NCI-H524 (cell line): Measurements from ENCODE around the gene TUBB4B.
A peak's percentile ranks its signal among the peaks of the same experiment; 100 is the strongest.

ENCODE experiments used
- DNase-seq, 2 experiments: peaks; one replicate each; lab custom pipeline; 2025; lab: John Stamatoyannopoulos, UW

The TUBB4B gene

GRCh38 chr9:137212520-137212919, 28.6 kb upstream of the TUBB4B start:
- DNase-seq = no peak

GRCh38 chr9:137213160-137214060, 27.7 kb upstream of the TUBB4B start:
- no peak for DNase-seq

GRCh38 chr9:137214620-137215019, 26.5 kb upstream of the TUBB4B start:
- no peak for DNase-seq

GRCh38 chr9:137215196-137215986, 25.7 kb upstream of the TUBB4B start:
- no peak for DNase-seq

GRCh38 chr9:137216188-137216965, 24.7 kb upstream of the TUBB4B start:
- DNase-seq = no peak

- no peak for DNase-seq
Observed at GRCh38 chr9:137217276-137218211, 23.5 kb upstream of the TUBB4B start.

GRCh38 chr9:137218212-137218753, 22.8 kb upstream of the TUBB4B start:
- DNase-seq = no peak

- no peak for DNase-seq
Observed at GRCh38 chr9:137218754-137219271, 22.3 kb upstream of the TUBB4B start.

- no peak for DNase-seq
Observed at GRCh38 chr9:137219757-137220316, 21.2 kb upstream of the TUBB4B start.

GRCh38 chr9:137220317-137221094, 20.6 kb upstream of the TUBB4B start:
- DNase-seq = no peak

- no peak for DNase-seq
Observed at GRCh38 chr9:137221095-137221505, 20.0 kb upstream of the TUBB4B start.

GRCh38 chr9:137221506-137222111, 19.5 kb upstream of the TUBB4B start:
- DNase-seq = no peak

GRCh38 chr9:137222190-137223077, 18.7 kb upstream of the TUBB4B start, which contains the start of gene RNF208:
Gene RNF208 (minus strand): TSS chr9:137222240. CDS start chr9:137221212, 1,028 bp downstream.
- DNase-seq = peak in 1 of 2 experiments; percentile 54

GRCh38 chr9:137223078-137223970, 17.8 kb upstream of the TUBB4B start:
- DNase-seq = peak; percentile 97 to 99

- DNase-seq = no peak
Observed at GRCh38 chr9:137224830-137225694, 16.0 kb upstream of the TUBB4B start, which contains the start of gene CYSRT1. Gene CYSRT1 (plus strand): TSS chr9:137225174. CDS start chr9:137225622, 448 bp downstream.
